Coronary artery (tissue), 2 donors: Measurements from ENCODE around the gene SPATS2L.

ENCODE experiments used
- DNase-seq: peaks from one replicate; pipeline ENCODE4 v3.0.0-alpha.2; 2017; ENCODE audit warnings: low spot score
- H3K27ac ChIP-seq, 2 donors: fragments of 200-600 bp; sonication (generic); one replicate each; pipeline ENCODE4 v1.5.1; 2016 to 2019
- H3K4me3 ChIP-seq: fragments of 200-600 bp; sonication (generic); 2 replicates; pipeline ENCODE4 v1.5.1; 2016; ENCODE audit warnings: mild to moderate bottlenecking, moderate library complexity
- TF ChIP-seq, protein P1 (sequence below): fragments of 200-600 bp; sonication (generic); IDR thresholded peaks from one replicate; pipeline ENCODE4 v1.5.1; 2019; ENCODE audit warnings: antibody characterized with exemption

Gene SPATS2L

DNA sequence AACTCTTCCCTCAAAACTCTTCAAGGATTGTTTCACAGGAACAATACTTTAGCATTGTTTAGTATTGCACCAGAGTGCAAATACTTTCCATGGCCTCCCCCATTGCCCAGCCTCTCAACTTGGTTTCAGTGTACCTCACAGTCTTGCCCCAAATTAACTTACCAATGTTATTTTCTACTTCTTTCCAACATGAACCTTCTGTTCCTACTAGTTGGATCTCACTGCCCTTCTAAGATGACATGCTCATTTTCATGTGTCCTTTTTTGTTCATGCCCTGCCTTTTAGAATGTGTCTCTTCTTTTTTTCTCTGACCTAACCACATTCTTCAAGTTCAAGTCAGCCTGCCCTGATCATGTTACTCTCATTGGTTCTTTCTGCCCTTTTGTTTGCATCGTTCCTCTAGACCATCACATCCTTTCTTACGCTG lies 4.1 kb downstream of the SPATS2L start:
- no peak overlapping the region for H3K4me3 ChIP-seq
- TF ChIP-seq, protein P1, sequence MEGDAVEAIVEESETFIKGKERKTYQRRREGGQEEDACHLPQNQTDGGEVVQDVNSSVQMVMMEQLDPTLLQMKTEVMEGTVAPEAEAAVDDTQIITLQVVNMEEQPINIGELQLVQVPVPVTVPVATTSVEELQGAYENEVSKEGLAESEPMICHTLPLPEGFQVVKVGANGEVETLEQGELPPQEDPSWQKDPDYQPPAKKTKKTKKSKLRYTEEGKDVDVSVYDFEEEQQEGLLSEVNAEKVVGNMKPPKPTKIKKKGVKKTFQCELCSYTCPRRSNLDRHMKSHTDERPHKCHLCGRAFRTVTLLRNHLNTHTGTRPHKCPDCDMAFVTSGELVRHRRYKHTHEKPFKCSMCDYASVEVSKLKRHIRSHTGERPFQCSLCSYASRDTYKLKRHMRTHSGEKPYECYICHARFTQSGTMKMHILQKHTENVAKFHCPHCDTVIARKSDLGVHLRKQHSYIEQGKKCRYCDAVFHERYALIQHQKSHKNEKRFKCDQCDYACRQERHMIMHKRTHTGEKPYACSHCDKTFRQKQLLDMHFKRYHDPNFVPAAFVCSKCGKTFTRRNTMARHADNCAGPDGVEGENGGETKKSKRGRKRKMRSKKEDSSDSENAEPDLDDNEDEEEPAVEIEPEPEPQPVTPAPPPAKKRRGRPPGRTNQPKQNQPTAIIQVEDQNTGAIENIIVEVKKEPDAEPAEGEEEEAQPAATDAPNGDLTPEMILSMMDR: no peak

DNA sequence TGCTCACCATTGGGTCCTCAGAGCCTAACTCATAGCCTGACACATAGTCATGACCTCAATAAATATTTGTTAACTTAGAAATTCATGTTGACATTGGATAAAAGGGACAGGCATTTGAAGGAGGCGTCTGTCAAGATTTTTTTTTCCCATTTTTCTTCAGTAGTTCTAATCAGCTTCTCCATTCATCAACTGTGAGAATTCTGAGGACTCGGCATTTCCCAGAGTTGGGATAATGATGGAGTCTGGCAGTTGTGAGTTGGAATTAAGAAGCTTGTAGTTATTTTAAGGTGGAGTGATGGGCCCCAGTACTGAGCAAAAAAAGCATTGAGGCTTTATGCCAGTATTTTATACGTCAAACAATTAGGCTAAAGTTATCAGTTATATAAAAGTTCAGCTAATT lies 4.6 kb downstream of the SPATS2L start:
- H3K27ac ChIP-seq: no peak overlapping the region
- TF ChIP-seq, protein P1: no peak
- no peak overlapping the region for H3K4me3 ChIP-seq
- DNase-seq: no peak

More for the DNA sequence above, 4.1 kb downstream of the SPATS2L start:
- no peak overlapping the region for H3K27ac ChIP-seq
- no peak for DNase-seq

DNA sequence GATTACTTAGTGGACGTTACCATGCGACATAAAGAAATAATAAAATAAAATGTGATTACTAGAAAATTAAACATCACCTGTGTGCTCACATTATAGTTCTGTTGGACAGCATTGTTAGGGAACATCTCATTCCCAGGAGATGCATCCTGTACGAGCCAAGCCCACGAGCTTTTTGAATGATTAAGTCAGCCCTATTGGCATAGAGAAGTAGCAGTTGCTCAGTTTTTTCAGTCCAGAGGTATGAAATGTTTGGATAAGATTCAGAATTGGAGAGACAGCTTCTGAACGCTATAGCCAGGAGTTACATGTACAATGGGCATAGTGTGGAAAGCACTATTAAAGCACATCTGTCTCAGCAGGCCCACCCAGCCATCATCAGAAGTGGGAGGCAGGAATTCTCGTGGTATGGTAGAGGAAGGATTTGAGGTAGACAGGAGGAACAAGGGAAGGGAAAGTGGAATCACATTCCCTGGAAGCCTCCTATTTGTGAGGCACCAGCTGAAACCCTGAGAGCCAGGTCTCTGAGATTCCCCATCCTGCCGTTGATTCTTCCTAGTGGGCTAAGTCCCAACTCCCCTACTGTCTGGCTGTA lies 8.6 kb downstream of the SPATS2L start:
- no peak for DNase-seq
- Histone ChIP-seq H3K27ac (no peak overlapping the region), H3K4me3 (no peak overlapping the region)
- TF ChIP-seq, protein P1: no peak

- DNase-seq: no peak
- Histone ChIP-seq H3K27ac (no peak overlapping the region), H3K4me3 (no peak overlapping the region)
- TF ChIP-seq, protein P1: no peak
Observed at GRCh38 chr2:200317975-200318374, 11.5 kb downstream of the SPATS2L start.

DNA sequence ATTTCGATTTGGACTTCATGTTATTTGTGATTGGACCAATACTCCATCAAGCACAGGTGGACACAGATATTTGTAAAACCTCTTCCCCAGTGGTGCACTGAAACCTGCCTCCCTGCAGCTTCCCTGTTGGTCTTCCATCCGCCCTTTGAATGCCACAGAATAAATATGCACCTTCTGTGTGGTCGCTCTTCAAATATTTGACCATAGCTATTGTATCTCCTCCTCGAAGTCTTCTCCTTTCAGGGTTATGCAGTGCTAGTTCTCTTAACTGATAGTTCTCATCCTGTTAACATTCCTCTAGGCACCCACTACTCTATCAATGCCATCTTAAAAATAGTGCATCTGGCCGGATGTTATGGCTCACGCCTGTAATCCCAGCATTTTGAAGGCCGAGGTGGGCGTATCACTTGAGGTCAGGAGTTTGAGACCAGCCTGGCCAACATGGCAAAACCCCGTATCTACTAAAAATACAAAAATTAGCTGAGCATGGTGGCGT lies 12.5 kb downstream of the SPATS2L start:
- Histone ChIP-seq H3K27ac (no peak overlapping the region), H3K4me3 (no peak overlapping the region)
- TF ChIP-seq, protein P1: no peak
- DNase-seq: no peak

- Histone ChIP-seq H3K27ac (no peak overlapping the region), H3K4me3 (no peak overlapping the region)
- DNase-seq: no peak
- TF ChIP-seq, protein P1: no peak
Observed at GRCh38 chr2:200319548-200320337, 13.2 kb downstream of the SPATS2L start.
